H1 (cell line): ENCODE results near the gene APOO. TPM values are rescaled to one million over a fixed set of nuclear protein-coding genes. Genes with fewer than 3 reads are reported as not detected.

Experiments
- CTCF ChIA-PET: fragments of 300-600 bp; sonication (Branson Sonifier 250); formaldehyde crosslinking; loops from one replicate; lab custom pipeline; 2021; ENCODE audit not compliant: partially characterized antibody; lab: Charles Lee
- POLR2A ChIA-PET: fragments of 300-600 bp; sonication (Branson Sonifier 250); formaldehyde crosslinking; loops from one replicate; lab custom pipeline; 2021; ENCODE audit warnings: inconsistent platforms; ENCODE audit not compliant: partially characterized antibody; lab: Charles Lee
- DNase-seq, 2 experiments: peaks; one replicate each; pipeline versions ENCODE4 v3.0.0 to v3.0.0-alpha.2; 2010 to 2022; ENCODE audit warnings: low spot score in 2 of 2, low read depth in 1 of 2, mixed read lengths in 1 of 2
- FAIRE-seq: peaks from 2 replicates; lab custom pipeline; 2011; peaks lifted over from hg19 to GRCh38; lab: Jason Lieb, UNC
- H2AFZ ChIP-seq: 2 replicates; pipeline ENCODE4 v1.8.1; 2012; ENCODE audit warnings: low read length, inconsistent platforms
- H2AK5ac ChIP-seq: 2 replicates; pipeline ENCODE4 v1.6.1; 2013; ENCODE audit warnings: low read depth, low read length
- H2BK120ac ChIP-seq: replicated peaks from 2 replicates; pipeline ENCODE3; 2013; ENCODE audit warnings: low read depth, low read length, inconsistent platforms
- H2BK12ac ChIP-seq: 2 replicates; pipeline ENCODE4 v1.6.1; 2013; ENCODE audit warnings: low read depth, low read length
- H2BK15ac ChIP-seq: 2 replicates; pipeline ENCODE4 v1.6.1; 2013; ENCODE audit warnings: low read length
- H2BK20ac ChIP-seq: 2 replicates; pipeline ENCODE4 v1.6.1; 2013; ENCODE audit warnings: low read length
- H2BK5ac ChIP-seq: 2 replicates; pipeline ENCODE4 v1.6.1; 2013; ENCODE audit warnings: low read depth, low read length
- H3K14ac ChIP-seq: 2 replicates; pipeline ENCODE4 v1.6.1; 2013; ENCODE audit warnings: inconsistent platforms; ENCODE audit not compliant: insufficient read length
- H3K18ac ChIP-seq: 2 replicates; pipeline ENCODE4 v1.6.1; 2013; ENCODE audit warnings: low read length; ENCODE audit errors: extremely low read depth
- H3K23ac ChIP-seq: 2 replicates; pipeline ENCODE4 v1.6.1; 2013; ENCODE audit warnings: inconsistent platforms; ENCODE audit not compliant: insufficient read length
- H3K23me2 ChIP-seq: 2 replicates; pipeline ENCODE4 v1.6.1; 2013; ENCODE audit warnings: low read depth, low read length
- H3K27ac ChIP-seq: 2 replicates; pipeline ENCODE4 v1.6.1; 2011; ENCODE audit warnings: low read depth, low read length, inconsistent platforms
- H3K27me3 ChIP-seq, 4 experiments: replicated peaks in 1 of 4; 1 replicate in 1 of 4; 2 replicates in 3 of 4; pipeline versions ENCODE4 v1.6.1 to v1.8.1; 2011 to 2013; ENCODE audit warnings: low read length in 3 of 4, mild to moderate bottlenecking in 3 of 4, inconsistent platforms in 2 of 4, mixed read lengths in 2 of 4, moderate library complexity in 1 of 4; ENCODE audit not compliant: control insufficient read depth in 3 of 4, insufficient read depth in 3 of 4; ENCODE audit errors: extremely low read depth in 1 of 4
- H3K36me3 ChIP-seq, 4 experiments: 2 replicates each; pipeline versions ENCODE4 v1.6.1 to v1.8.1; 2011 to 2013; ENCODE audit warnings: mild to moderate bottlenecking in 4 of 4, low read length in 3 of 4, moderate library complexity in 2 of 4, control low read depth in 1 of 4, inconsistent platforms in 1 of 4; ENCODE audit not compliant: insufficient read depth in 4 of 4, control insufficient read depth in 2 of 4
- H3K4ac ChIP-seq: replicated peaks from 2 replicates; pipeline ENCODE3; 2013; ENCODE audit warnings: low read length, low read depth, mixed read lengths, inconsistent platforms; ENCODE audit not compliant: insufficient read length
- H3K4me1 ChIP-seq, 4 experiments: replicated peaks in 1 of 4; 1 replicate in 1 of 4; 2 replicates in 3 of 4; pipeline versions ENCODE4 v1.6.1 to v1.8.1; 2011 to 2013; ENCODE audit warnings: low read length in 3 of 4, inconsistent platforms in 2 of 4, mixed read lengths in 1 of 4; ENCODE audit not compliant: insufficient read depth in 4 of 4, control insufficient read depth in 3 of 4
- H3K4me2 ChIP-seq, 2 experiments: 2 replicates each; pipeline versions ENCODE4 v1.6.1 to v1.8.1; 2011 to 2013; ENCODE audit warnings: low read depth in 2 of 2, low read length in 2 of 2, control low read depth in 1 of 2, inconsistent platforms in 1 of 2, mild to moderate bottlenecking in 1 of 2; ENCODE audit not compliant: insufficient read depth in 1 of 2
- H3K4me3 ChIP-seq, 4 experiments: fragments of 200-600, 300-600 bp in 1 of 4; sonication (generic), shearing (Covaris generic), sonication (Bioruptor Twin) in 1 of 4; 2 replicates each; pipeline versions ENCODE4 v1.5.1 to v1.8.1; 2011 to 2016; ENCODE audit warnings: low read length in 4 of 4, low read depth in 3 of 4, control low read depth in 2 of 4, inconsistent platforms in 2 of 4, mild to moderate bottlenecking in 2 of 4, mixed read lengths in 1 of 4, moderate library complexity in 1 of 4; ENCODE audit not compliant: insufficient read depth in 2 of 4; ENCODE audit errors: extremely low read depth in 1 of 4
- H3K56ac ChIP-seq: replicated peaks from 2 replicates; pipeline ENCODE3; 2013; ENCODE audit warnings: low read depth, mild to moderate bottlenecking, mixed read lengths, low read length, inconsistent platforms; ENCODE audit not compliant: insufficient read length
- H3K79me1 ChIP-seq: 2 replicates; pipeline ENCODE4 v1.6.1; 2013; ENCODE audit warnings: low read depth, low read length, control low read depth
- H3K79me2 ChIP-seq, 2 experiments: 2 replicates each; pipeline versions ENCODE4 v1.6.1 to v1.8.1; 2012 to 2013; ENCODE audit warnings: low read length in 2 of 2, mild to moderate bottlenecking in 2 of 2, inconsistent platforms in 1 of 2; ENCODE audit not compliant: insufficient read depth in 2 of 2, control insufficient read depth in 1 of 2
- H3K9ac ChIP-seq, 4 experiments: replicated peaks in 1 of 4; 1 replicate in 1 of 4; 2 replicates in 3 of 4; pipeline versions ENCODE4 v1.6.1 to v1.8.1; 2011 to 2013; ENCODE audit warnings: low read depth in 3 of 4, low read length in 3 of 4, control low read depth in 2 of 4, mild to moderate bottlenecking in 2 of 4, moderate library complexity in 2 of 4, inconsistent platforms in 1 of 4; ENCODE audit errors: extremely low read depth in 1 of 4
- H3K9me3 ChIP-seq, 2 experiments: 2 replicates each; pipeline versions ENCODE4 v1.6.1 to v1.8.1; 2012 to 2013; ENCODE audit warnings: mild to moderate bottlenecking in 2 of 2, moderate library complexity in 2 of 2, control low read depth in 1 of 2, inconsistent platforms in 1 of 2, low read depth in 1 of 2, low read length in 1 of 2, mixed read lengths in 1 of 2; ENCODE audit not compliant: insufficient read depth in 2 of 2
- H4K20me1 ChIP-seq, 2 experiments: replicated peaks in 1 of 2; 2 replicates each; pipeline versions ENCODE3 to v1.8.1; 2011 to 2013; ENCODE audit warnings: inconsistent platforms in 2 of 2, low read length in 2 of 2, mild to moderate bottlenecking in 1 of 2; ENCODE audit not compliant: insufficient read depth in 2 of 2, control insufficient read depth in 1 of 2
- H4K5ac ChIP-seq: 2 replicates; pipeline ENCODE4 v1.6.1; 2013; ENCODE audit warnings: low read length, low read depth, mixed read lengths, inconsistent platforms; ENCODE audit not compliant: insufficient read length
- H4K8ac ChIP-seq: 2 replicates; pipeline ENCODE4 v1.8.0; 2013; ENCODE audit warnings: mild to moderate bottlenecking, moderate library complexity, low read length, inconsistent platforms; ENCODE audit not compliant: insufficient read depth; ENCODE audit errors: extremely low read depth
- H4K91ac ChIP-seq: replicated peaks from 2 replicates; pipeline ENCODE3; 2013; ENCODE audit warnings: low read length, mixed read lengths, inconsistent platforms; ENCODE audit not compliant: insufficient read length
- CHD2 ChIP-seq: IDR thresholded peaks from 2 replicates; pipeline ENCODE4 v1.6.1; 2012; ENCODE audit warnings: low read length, improper control_type of control experiment
- GABPA ChIP-seq: IDR thresholded peaks from 2 replicates; pipeline ENCODE4 v1.6.1; 2011; ENCODE audit warnings: mild to moderate bottlenecking, low read length, moderate library complexity, borderline replicate concordance; ENCODE audit not compliant: insufficient read depth
- NANOG ChIP-seq: IDR thresholded peaks from 2 replicates; pipeline ENCODE4 v1.6.1; 2011; ENCODE audit warnings: low read length, low read depth, mild to moderate bottlenecking, inconsistent platforms; ENCODE audit not compliant: insufficient read depth, poor library complexity, severe bottlenecking
- POLR2A ChIP-seq, 2 experiments: IDR thresholded peaks; 1 replicate in 1 of 2; 2 replicates in 1 of 2; pipeline ENCODE4 v1.6.1; 2011; ENCODE audit warnings: low read depth in 2 of 2, low read length in 2 of 2, mild to moderate bottlenecking in 2 of 2; ENCODE audit errors: control extremely low read depth in 1 of 2
- POLR2AphosphoS5 ChIP-seq: IDR thresholded peaks from 2 replicates; pipeline ENCODE4 v1.6.1; 2011; ENCODE audit warnings: low read depth, low read length
- TBP ChIP-seq: IDR thresholded peaks from 2 replicates; pipeline ENCODE4 v1.6.1; 2011; ENCODE audit warnings: low read depth, low read length, improper control_type of control experiment
- WGBS, 2 experiments: shearing (Covaris generic) in 1 of 2; methylation state at CpG; one replicate each; pipeline versions ENCODE4 v1.1.6 to v1.1.7; 2013 to 2015; ENCODE audit warnings: low lambda C conversion rate in 2 of 2, mixed read lengths in 2 of 2, inconsistent platforms in 1 of 2, low coverage in 1 of 2, missing lambda C conversion rate in 1 of 2; ENCODE audit not compliant: insufficient replicate concordance in 2 of 2, insufficient coverage in 1 of 2, insufficient read length in 1 of 2; ENCODE audit errors: extremely low coverage in 1 of 2, missing lambda C conversion rate in 1 of 2; 5-methylcytosine and 5-hydroxymethylcytosine counted together
- polyA plus RNA-seq, 7 experiments: library from polyadenylated mRNA; depleted of rRNA in 3 of 7; stranded (reverse) in 5 of 7; unstranded in 2 of 7; fragments of >200 nt in 5 of 7; fragments of 200-250 nt in 2 of 7; gene quantifications; 1 replicate in 5 of 7; 2 replicates in 1 of 7; 4 replicates in 1 of 7; pipeline versions ENCODE4 v1.2.1 to v1.2.3, GENCODE V29; 2011 to 2013; ENCODE audit warnings: missing spikeins in 2 of 7, mixed read lengths in 2 of 7
- total RNA-seq: library from RNA; stranded (reverse); fragmentation: NEBNext Ultra II Directional; extraction: Animal tissue kit (Norgen Biotek cat#: 25700); gene quantifications from 2 replicates; pipeline ENCODE4 v1.2.1, GENCODE V29; 2021

APOO gene
- total and polyA plus RNA-seq, 2 of the 8 experiments (the other 6 are each of a cell fraction or from before 2014, with no cell fraction given) = 25.7 to 45.0 TPM

- Histone ChIP-seq H3K79me1 (no peaks in the 10 kb centered on the region), H2BK15ac (no peak overlapping the region), H3K56ac (no peak overlapping the region), H3K4me3 (no peak overlapping the region), H3K27ac (no peak overlapping the region), H3K18ac (no peak overlapping the region), H2AK5ac (no peak overlapping the region), H3K4ac (no peak overlapping the region), H2BK20ac (no peak overlapping the region), H3K9me3 (no peaks in the 10 kb centered on the region), H4K20me1 (no peaks in the 10 kb centered on the region), H3K23ac (no peak overlapping the region), H3K4me1 (peaks cover 0 to 4% (median 0%) of the 10 kb centered on the region in 4 experiments; a peak in 1 of 7 replicates), H4K91ac (no peak overlapping the region), H3K4me2 (no peak overlapping the region), H4K8ac (no peak overlapping the region), H3K27me3 (no peaks in the 10 kb centered on the region), H3K36me3 (no peaks in the 10 kb centered on the region), H2BK12ac (no peak overlapping the region), H2BK120ac (no peak overlapping the region), H3K79me2 (no peaks in the 10 kb centered on the region), H4K5ac (no peak overlapping the region), H3K9ac (no peak overlapping the region), H3K23me2 (no peaks in the 10 kb centered on the region), H3K14ac (no peak overlapping the region), H2BK5ac (no peak overlapping the region), H2AFZ (no peak overlapping the region)
- POLR2A ChIA-PET = no interaction called here
- WGBS, 2 experiments = 100% methylated on average over 1 of the region's 4 CpGs; no CpG with 5 or more reads in 1 of the 2 experiments
- FAIRE-seq (no peak), DNase-seq (no peak)
- CTCF ChIA-PET = no interaction called here
- TF ChIP-seq CHD2 (no peak), POLR2A (IDR thresholded peaks at IDR 0.05; ENCODE audit: control extremely low read depth in 1 of 2, low read depth in 2 of 2, low read length in 2 of 2) (no peak), POLR2AphosphoS5 (no peak), NANOG (no peak), TBP (no peak), GABPA (no peak)
Measured at GRCh38 chrX:23816179-23816578, 91.6 kb downstream of the APOO start.
